ENCODE results near the gene PLD6. TPM values are rescaled to one million over a fixed set of nuclear protein-coding genes. Genes with fewer than 3 reads are reported as not detected.

PLD6 gene
- total RNA-seq, 1 experiment from 2014 or later, result 0.09 TPM

DNA sequence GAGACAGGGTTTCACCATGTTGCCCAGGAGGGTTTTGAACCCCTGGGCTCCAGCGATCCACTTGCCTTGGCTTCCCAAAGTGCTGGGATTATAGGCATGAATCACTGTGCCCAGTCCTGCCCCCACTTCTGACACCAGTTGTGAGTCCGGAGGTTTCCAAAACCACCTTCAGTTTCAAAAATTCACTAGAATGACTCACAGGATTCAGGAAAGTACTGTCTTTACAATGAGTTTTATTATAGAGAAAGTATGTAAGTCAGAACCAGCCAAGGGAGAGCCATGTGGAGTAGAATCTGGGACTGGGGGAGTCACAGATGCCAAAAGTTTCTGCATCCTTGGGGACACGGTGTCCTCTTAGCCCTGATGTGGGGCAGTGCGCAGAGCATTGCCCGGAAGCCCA is 55.1 kb downstream of the PLD6 start:
- DNase-seq, result no peak
- no peak overlapping the region for H3T11ph ChIP-seq (ENCODE audit: low read length)
- H3K27me3 ChIP-seq (ENCODE audit: insufficient read depth, low read length), result no peaks in the 10 kb centered on the region
- no peak overlapping the region for H2BK5ac ChIP-seq (ENCODE audit: insufficient read length, low read length)
- no peak overlapping the region for H3K18ac ChIP-seq (ENCODE audit: insufficient read length, low read depth, low read length)
- no peak overlapping the region; a peak in 1 of 7 replicates for H3K27ac Mint-ChIP-seq
- no CpG with 5 or more reads among the region's 5 CpGs for WGBS (ENCODE audit: extremely low coverage, insufficient read length, low lambda C conversion rate)
- no peak overlapping the region for H3K56ac ChIP-seq (ENCODE audit: insufficient read length, low read depth, low read length)
- TF ChIP-seq, protein P1, sequence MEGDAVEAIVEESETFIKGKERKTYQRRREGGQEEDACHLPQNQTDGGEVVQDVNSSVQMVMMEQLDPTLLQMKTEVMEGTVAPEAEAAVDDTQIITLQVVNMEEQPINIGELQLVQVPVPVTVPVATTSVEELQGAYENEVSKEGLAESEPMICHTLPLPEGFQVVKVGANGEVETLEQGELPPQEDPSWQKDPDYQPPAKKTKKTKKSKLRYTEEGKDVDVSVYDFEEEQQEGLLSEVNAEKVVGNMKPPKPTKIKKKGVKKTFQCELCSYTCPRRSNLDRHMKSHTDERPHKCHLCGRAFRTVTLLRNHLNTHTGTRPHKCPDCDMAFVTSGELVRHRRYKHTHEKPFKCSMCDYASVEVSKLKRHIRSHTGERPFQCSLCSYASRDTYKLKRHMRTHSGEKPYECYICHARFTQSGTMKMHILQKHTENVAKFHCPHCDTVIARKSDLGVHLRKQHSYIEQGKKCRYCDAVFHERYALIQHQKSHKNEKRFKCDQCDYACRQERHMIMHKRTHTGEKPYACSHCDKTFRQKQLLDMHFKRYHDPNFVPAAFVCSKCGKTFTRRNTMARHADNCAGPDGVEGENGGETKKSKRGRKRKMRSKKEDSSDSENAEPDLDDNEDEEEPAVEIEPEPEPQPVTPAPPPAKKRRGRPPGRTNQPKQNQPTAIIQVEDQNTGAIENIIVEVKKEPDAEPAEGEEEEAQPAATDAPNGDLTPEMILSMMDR (conservative IDR thresholded peaks at IDR 0.05), result no peak
- H3K9me3 Mint-ChIP-seq, result no peaks in the 10 kb centered on the region
- no peak overlapping the region for H2AK5ac ChIP-seq (ENCODE audit: insufficient read length, low read length)
- H3K4me3 Mint-ChIP-seq, result no peak overlapping the region
- no peak overlapping the region for H2BK15ac ChIP-seq (ENCODE audit: low read depth, low read length)
- H4K91ac ChIP-seq (ENCODE audit: insufficient read length, low read depth, low read length), result no peak overlapping the region
- H2BK120ac ChIP-seq (ENCODE audit: low read depth, low read length, poor library complexity, severe bottlenecking), result no peak overlapping the region
- H3K4me2 ChIP-seq (ENCODE audit: insufficient read depth, insufficient read length, low read length), result no peak overlapping the region
- no peak overlapping the region for H3K14ac ChIP-seq (ENCODE audit: insufficient read depth, low read length)
- no peak overlapping the region for H3K27ac ChIP-seq (ENCODE audit: insufficient read length, low read depth, low read length)
- H4K8ac ChIP-seq (replicated peaks; ENCODE audit: insufficient read length, low read depth, low read length), result no peak overlapping the region
- no peaks in the 10 kb centered on the region for H3K9me3 ChIP-seq (ENCODE audit: control insufficient read depth, low read depth, low read length)
- H4K20me1 ChIP-seq (ENCODE audit: control insufficient read depth, insufficient read depth, insufficient read length), result no peaks in the 10 kb centered on the region
- no peaks in the 10 kb centered on the region for H3K4me1 Mint-ChIP-seq
- H3K9ac ChIP-seq (ENCODE audit: extremely low read depth, insufficient read length, low read length), result no peak overlapping the region
- H2BK20ac ChIP-seq (ENCODE audit: low read depth, low read length, poor library complexity, severe bottlenecking), result no peak overlapping the region
- peaks cover 27 to 68% (median 61%) of the 10 kb centered on the region in 3 experiments for H3K36me3 Mint-ChIP-seq (ENCODE audit: insufficient read depth in 1 of 3, low read depth in 3 of 3)
- H3K23ac ChIP-seq (ENCODE audit: insufficient read length, low read depth, low read length), result no peak overlapping the region
- H2BK12ac ChIP-seq (ENCODE audit: insufficient read length, low read depth, low read length), result no peak overlapping the region
- no peaks in the 10 kb centered on the region for H3K79me1 ChIP-seq (ENCODE audit: insufficient read depth, low read depth, low read length, poor library complexity, severe bottlenecking)
- no peak overlapping the region for H4K5ac ChIP-seq (ENCODE audit: insufficient read length, low read depth, low read length)
- no peaks in the 10 kb centered on the region for H3K23me2 ChIP-seq (ENCODE audit: insufficient read length, low read depth, low read length, poor library complexity, severe bottlenecking)
- H3K79me2 ChIP-seq (ENCODE audit: insufficient read depth, low read length), result no peaks in the 10 kb centered on the region
- no peak overlapping the region for H2AFZ ChIP-seq (ENCODE audit: low read length)
- H3K27me3 Mint-ChIP-seq (ENCODE audit: low read depth), result no peaks in the 10 kb centered on the region
- no peaks in the 10 kb centered on the region for H3K4me1 ChIP-seq (ENCODE audit: insufficient read depth, low read length)
- H3K4ac ChIP-seq (ENCODE audit: low read depth, low read length), result no peak overlapping the region

Other genes starting within 250 kb of the PLD6 start
- 0.11 and 0.28 TPM in 2 replicates for gene TNFRSF13B, start 234.2 kb downstream of the PLD6 start, total RNA-seq (2021)
- 129 and 132 TPM in 2 replicates for gene MPRIP, start 163.9 kb downstream of the PLD6 start, total RNA-seq (2021)
- gene FLCN, start 30.8 kb upstream of the PLD6 start, total RNA-seq (2021), result 32.3 and 33.3 TPM in 2 replicates
- 103 and 113 TPM in 2 replicates for gene COPS3, start 74.9 kb upstream of the PLD6 start, total RNA-seq (2021)
- 6.6 and 7.8 TPM in 2 replicates for gene NT5M, start 97.0 kb upstream of the PLD6 start, total RNA-seq (2021)

All from H9 (cell line).